GM13977 (cell line): Measurements from ENCODE around the gene HBG2.

Experiments
- DNase-seq: peaks from one replicate; pipeline ENCODE4 v3.0.0; 2012; ENCODE audit warnings: low spot score
- CTCF ChIP-seq: IDR thresholded peaks from 2 replicates; pipeline ENCODE4 v1.5.1; 2012; ENCODE audit warnings: mild to moderate bottlenecking, control low read depth; ENCODE audit not compliant: insufficient read depth; ENCODE audit errors: extremely low read depth, missing control alignments
- in situ Hi-C: fragments of 300-500 bp; cut with MboI; formaldehyde crosslinking; loops from one replicate; pipeline ENCODE4 v1.12.0; 2022; ENCODE audit warnings: low sequenced_read_pairs, low pct_unique_long_range_greater_than_20kb, mixed read lengths, inconsistent platforms; ENCODE audit not compliant: unreplicated experiment

Gene HBG2

GRCh38 chr11:5238486-5238885 lies 16.1 kb downstream of the HBG2 start:
- no peak for DNase-seq
- no peak for TF ChIP-seq CTCF
- in situ Hi-C loops: no loop called here

- no peak for TF ChIP-seq CTCF
- DNase-seq: no peak
- in situ Hi-C loops: no loop called here
Measured at GRCh38 chr11:5237420-5237819, 17.2 kb downstream of the HBG2 start.

GRCh38 chr11:5235364-5236095 lies 19.1 kb downstream of the HBG2 start:
- DNase-seq: no peak
- TF ChIP-seq CTCF: no peak
- in situ Hi-C loops: no loop called here

GRCh38 chr11:5234381-5234834 lies 20.2 kb downstream of the HBG2 start, which contains the start of gene HBD:
HBD (minus strand) TSS chr11:5234483; CDS start chr11:5234433, 50 bp downstream.
- in situ Hi-C loops: no loop called here
- DNase-seq: peak; percentile 7
- no peak for TF ChIP-seq CTCF

- TF ChIP-seq CTCF: no peak
- in situ Hi-C loops: no loop called here
- DNase-seq: no peak
Measured at GRCh38 chr11:5233307-5233706, 21.3 kb downstream of the HBG2 start.

- no peak for TF ChIP-seq CTCF
- in situ Hi-C loops: no loop called here
Measured at GRCh38 chr11:5232821-5233220, 21.8 kb downstream of the HBG2 start.

GRCh38 chr11:5232176-5232575 lies 22.4 kb downstream of the HBG2 start:
- TF ChIP-seq CTCF: no peak
- DNase-seq: no peak
- in situ Hi-C loops: no loop called here

More at GRCh38 chr11:5232821-5233220, 21.8 kb downstream of the HBG2 start:
- no peak for DNase-seq
